Measurements from ENCODE around the gene ETNPPL.

ETNPPL gene

DNA sequence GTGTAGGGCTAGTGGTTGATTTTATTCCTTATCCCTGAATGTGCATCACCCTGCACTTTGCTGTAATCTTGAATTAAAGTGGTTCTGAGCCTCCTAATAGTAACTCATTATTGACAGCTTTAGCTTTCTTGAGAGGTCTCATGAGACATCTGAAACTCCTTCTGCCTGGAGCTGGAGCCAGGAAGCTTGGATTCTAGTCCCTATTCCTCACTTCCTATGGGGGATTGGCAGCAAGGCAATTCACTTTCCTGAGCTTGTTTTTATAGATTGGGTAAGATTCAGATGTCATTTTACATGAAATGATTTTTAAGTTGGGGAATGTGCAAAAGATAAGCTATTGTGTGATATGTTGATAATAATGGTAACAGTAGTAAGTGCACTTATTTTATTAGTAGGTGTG lies 17.1 kb upstream of the ETNPPL start:
- no peak for DNase-seq
- no peak for TF ChIP-seq GATA1 (IDR thresholded peaks at IDR 0.05; ENCODE audit: low read depth, low read length)
- no peak for TF ChIP-seq POLR2A (IDR thresholded peaks at IDR 0.05; ENCODE audit: low read length)

DNA sequence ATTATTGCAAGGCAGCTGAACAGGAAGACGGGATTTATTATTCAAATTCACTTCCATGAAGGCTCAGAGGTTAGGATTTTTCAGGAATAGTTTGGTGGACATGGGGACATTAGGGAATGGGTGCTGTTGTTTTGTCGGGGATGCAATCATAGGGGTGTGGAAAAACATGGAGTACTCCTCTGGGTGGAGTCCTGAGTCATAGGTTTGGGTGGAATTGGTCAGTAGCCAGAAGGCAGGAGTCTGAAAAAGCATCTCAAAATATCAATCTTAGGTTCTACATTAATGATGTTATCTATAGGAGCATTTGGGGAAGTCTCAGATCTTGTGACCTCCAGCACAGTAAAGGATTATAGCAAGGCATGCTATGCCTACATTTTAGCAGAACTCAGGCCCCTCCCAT lies 14.5 kb upstream of the ETNPPL start:
- no peak for DNase-seq
- no peak for TF ChIP-seq GATA1 (IDR thresholded peaks at IDR 0.05; ENCODE audit: low read depth, low read length)
- TF ChIP-seq POLR2A (IDR thresholded peaks at IDR 0.05; ENCODE audit: low read length) = no peak

DNA sequence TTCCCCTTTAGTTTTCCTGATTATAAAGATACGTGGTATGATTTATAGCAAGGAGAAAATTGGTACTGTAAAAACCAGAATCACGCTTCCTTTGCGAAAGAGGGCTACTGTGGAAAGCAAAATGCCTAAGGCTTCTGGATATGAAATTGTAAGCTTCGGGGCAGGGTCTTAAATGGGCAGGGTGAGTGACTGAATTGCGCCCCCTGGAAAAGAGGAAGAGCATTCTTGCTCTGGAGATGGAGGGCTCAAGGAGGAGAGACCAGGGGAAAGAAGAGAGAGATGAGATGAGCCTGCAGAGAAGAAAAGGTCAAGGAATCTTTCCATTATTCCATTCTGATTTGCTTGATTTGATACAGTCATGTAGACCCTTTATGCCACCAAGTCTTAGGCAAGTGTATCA lies 13.1 kb upstream of the ETNPPL start:
- TF ChIP-seq POLR2A (IDR thresholded peaks at IDR 0.05; ENCODE audit: low read length) (no peak), GATA1 (IDR thresholded peaks at IDR 0.05; ENCODE audit: low read depth, low read length) (no peak)
- DNase-seq = no peak

DNA sequence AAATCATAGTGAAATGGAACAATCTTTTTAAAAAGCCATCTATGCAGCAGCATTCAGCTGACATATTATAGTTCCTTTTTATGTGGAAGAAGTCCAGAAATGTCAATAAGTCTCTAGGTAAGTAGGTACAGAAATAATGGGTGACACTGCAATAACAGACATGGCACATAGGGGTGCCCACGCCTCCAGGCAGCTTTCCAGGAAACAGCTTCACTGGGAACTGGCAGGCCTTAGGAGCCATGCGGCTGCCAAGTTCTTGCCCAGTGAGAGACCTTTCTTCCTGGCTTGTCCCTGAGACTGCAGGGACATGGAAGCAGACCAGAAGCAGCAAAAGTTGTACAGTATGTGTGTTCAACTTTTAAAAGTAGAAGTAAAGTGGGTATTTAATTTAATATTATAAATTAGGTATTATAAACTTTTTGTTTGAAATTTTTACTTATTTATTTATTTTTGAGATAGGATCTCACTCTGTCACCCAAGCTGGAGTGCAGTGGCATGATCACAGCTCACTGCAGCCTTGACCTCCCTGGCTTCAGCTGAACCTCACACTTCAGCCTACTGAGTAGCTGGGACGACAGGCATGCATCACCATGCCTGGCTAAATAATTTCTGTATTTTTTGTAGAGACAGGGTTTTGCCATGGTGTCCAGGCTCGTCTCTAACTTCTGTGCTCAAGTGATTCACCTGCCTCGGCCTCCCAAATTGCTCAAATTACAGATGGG lies 12.1 kb upstream of the ETNPPL start:
- peak in 1 of 2 experiments; percentile 2 for DNase-seq
- TF ChIP-seq GATA1 (IDR thresholded peaks at IDR 0.05; ENCODE audit: low read depth, low read length) (no peak), POLR2A (IDR thresholded peaks at IDR 0.05; ENCODE audit: low read length) (no peak)

DNA sequence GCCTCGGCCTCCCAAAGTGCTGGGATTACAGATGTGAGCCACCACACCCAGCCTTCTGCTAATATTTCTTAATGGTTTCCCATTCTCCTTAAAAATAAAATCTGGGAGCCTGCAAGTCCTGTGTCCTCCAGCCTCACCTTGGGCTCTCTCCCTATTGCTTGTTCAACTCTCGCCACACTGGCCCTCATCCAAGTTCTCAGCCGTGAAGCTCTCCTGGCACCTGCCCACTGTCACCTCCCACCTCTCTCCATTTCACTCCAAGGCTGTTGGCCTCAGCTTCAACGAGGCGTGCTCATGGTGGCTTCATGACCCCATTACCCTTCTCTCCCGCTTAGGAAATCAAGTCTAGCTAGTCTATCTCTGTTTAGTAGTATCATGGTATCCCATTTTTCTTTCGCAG lies 9.5 kb upstream of the ETNPPL start:
- no peak for DNase-seq
- TF ChIP-seq GATA1 (IDR thresholded peaks at IDR 0.05; ENCODE audit: low read depth, low read length) (no peak), POLR2A (IDR thresholded peaks at IDR 0.05; ENCODE audit: low read length) (no peak)

DNA sequence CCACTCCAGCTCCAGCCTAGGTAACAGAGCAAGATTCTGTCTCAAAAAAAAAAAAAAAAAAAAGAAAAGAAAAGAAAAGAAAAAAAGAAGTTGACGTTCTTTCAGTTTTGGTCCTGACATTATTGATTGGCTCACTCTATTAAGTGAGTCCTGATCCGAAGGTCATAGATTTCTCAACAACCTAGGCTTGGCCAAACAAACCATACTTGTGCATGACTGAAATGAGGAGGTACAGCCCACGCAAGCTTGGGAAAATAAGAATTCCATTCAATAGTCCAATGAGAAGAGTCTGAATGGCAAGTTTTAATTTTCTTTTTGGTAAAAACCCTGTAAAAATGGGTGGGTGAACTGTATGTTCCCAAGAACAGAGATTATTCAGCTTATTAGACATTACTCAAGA lies 3.2 kb upstream of the ETNPPL start:
- TF ChIP-seq POLR2A (IDR thresholded peaks at IDR 0.05; ENCODE audit: low read length) = no peak
- no peak for TF ChIP-seq GATA1 (IDR thresholded peaks at IDR 0.05; ENCODE audit: low read depth, low read length)
- no peak for DNase-seq

DNA sequence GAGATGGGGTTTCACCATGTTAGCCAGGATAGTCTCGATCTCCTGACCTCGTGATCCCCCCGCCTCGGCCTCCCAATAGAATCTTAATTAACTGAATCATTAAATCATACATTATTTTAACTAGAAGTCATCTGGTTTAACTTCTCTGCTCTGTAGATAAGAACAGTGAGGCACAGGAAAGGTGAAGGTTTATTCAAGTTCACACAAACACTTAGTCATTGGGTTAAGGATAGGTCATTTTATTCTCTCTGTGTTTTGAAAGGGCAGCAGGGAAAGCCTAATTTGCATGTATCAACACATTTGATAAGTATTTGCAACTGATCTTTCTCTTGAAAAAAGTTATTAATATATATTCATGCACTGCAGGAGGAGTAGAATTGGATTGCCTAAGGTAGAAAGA lies 1.1 kb upstream of the ETNPPL start:
- DNase-seq = no peak
- TF ChIP-seq POLR2A (IDR thresholded peaks at IDR 0.05; ENCODE audit: low read length) (no peak), GATA1 (IDR thresholded peaks at IDR 0.05; ENCODE audit: low read depth, low read length) (no peak)

DNA sequence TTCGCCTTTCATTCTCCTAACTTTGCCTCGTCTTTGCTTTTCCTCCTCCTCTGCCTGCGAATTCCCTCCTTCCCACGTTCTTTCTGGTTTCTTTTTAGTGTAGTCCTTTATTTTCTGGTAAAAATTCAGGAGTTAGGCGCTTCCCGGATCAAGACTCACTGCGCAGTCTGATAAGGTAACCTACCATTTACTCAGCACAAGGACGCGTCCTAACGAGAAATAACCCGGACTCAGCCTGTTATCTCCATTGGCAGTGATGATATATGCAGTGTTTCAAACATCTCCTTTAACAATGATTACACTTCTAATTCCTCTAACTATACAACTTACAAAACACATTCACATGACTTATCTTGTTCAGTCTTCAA lies 357 bp upstream of the ETNPPL start:
- TF ChIP-seq POLR2A (IDR thresholded peaks at IDR 0.05; ENCODE audit: low read length) (no peak), GATA1 (IDR thresholded peaks at IDR 0.05; ENCODE audit: low read depth, low read length) (no peak)
- DNase-seq = peak; percentile 23 to 25

- no peak for TF ChIP-seq GATA1 (IDR thresholded peaks at IDR 0.05; ENCODE audit: low read depth, low read length)
- no peak for TF ChIP-seq POLR2A (IDR thresholded peaks at IDR 0.05; ENCODE audit: low read length)
- DNase-seq = no peak
Measured at GRCh38 chr4:108758498-108758897, 4.4 kb downstream of the ETNPPL start.

DNA sequence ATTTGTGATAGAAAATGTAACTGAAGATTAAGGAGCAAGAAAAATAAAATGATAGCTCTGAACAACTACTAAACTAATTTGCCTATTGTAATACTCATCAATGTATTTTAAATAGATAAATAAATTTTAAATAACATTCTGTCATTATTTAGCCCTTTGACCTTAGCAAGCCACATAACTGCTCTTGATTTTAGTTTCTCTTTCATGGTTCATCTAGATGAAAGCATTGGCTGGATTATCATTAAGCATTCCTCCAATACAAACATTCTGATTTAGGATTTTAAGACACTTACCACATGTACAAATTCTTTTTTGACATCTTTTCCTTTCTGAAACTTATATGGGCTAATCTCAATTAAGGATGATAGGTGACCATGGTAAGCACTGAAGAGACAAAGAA lies 8.5 kb downstream of the ETNPPL start:
- no peak for DNase-seq
- no peak for TF ChIP-seq GATA1 (IDR thresholded peaks at IDR 0.05; ENCODE audit: low read depth, low read length)

DNA sequence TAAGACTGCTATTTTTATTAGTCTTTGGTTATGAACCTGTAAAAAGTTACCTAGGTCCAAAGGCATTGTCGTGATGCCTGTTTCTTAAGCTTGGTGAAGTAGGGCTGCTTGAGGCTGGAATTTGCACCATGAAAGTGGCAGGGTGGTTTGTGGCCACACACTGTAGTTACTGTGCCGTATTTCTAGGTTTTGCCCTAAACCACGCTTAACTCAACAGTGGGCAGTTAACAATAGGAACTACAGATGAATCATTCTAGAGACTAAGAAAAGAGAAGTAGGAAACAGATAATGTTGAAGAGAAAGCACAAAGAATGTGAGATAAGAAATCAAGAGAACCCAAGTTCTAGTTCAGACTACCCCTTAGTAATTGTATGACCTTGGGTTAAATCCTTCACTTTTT lies 11.5 kb downstream of the ETNPPL start:
- no peak for DNase-seq
- TF ChIP-seq POLR2A (IDR thresholded peaks at IDR 0.05; ENCODE audit: low read length) = no peak
- TF ChIP-seq GATA1 (IDR thresholded peaks at IDR 0.05; ENCODE audit: low read depth, low read length) = no peak

DNA sequence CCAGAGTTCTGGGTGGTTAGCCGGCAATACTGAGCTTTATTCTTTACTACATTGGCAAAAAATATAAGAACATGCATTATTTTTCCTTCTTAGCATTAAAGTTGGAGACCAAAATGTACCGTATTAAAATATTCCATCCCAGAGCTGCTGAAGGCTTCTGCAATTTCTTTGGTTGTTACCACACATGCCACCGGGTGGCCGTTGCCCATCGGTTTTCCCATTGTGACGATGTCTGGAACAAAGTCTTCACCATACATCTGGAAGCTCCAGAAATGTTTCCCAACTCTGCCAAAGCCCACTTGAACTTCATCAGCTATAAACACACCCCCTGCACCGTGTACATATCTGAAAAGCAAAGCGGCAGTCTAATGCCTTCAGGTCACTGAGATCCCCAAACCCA lies 13.7 kb downstream of the ETNPPL start:
- no peak for TF ChIP-seq POLR2A (IDR thresholded peaks at IDR 0.05; ENCODE audit: low read length)
- TF ChIP-seq GATA1 (IDR thresholded peaks at IDR 0.05; ENCODE audit: low read depth, low read length) = no peak
- no peak for DNase-seq

DNA sequence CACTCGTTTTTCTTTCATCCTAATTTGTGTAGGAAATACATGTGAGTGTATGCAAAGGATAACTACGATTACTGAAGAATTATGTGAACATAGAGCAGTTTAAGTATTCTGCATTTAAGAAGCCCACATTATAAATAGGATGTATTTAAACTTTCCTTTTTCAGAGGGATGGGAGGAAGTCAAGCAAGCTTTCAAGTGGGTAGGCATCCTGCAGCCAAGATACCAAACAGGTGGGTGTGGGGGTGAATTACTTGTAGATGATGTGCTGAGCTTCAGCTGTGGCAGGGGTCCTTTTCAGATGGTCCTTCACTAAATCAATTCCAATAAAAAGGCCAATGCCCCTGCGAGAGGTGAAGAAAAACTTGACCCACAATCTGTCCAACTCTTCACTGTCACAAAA lies 16.3 kb downstream of the ETNPPL start:
- no peak for DNase-seq
- TF ChIP-seq GATA1 (IDR thresholded peaks at IDR 0.05; ENCODE audit: low read depth, low read length) (no peak), POLR2A (IDR thresholded peaks at IDR 0.05; ENCODE audit: low read length) (no peak)

DNA sequence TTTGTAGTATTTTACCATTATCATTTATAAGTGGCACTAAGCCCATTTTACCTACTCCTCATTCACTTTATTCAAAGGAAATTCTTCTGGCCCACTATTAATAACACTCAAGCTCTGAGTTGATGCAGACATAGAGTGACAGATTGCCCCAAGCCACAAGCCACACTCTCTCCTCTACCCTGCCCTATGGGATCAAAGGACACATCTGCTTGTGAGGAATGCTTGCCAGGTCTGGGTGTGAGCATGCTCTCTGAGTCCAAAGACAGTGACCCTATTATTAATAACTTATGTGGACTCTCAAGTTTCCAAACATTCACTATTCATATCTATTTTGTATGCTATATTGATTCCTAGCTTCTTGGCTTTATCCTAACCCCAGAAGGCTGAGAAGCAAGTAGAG lies 18.5 kb downstream of the ETNPPL start:
- DNase-seq = no peak
- no peak for TF ChIP-seq GATA1 (IDR thresholded peaks at IDR 0.05; ENCODE audit: low read depth, low read length)
- no peak for TF ChIP-seq POLR2A (IDR thresholded peaks at IDR 0.05; ENCODE audit: low read length)

GRCh38 chr4:108742451-108743420 lies 20.1 kb downstream of the ETNPPL start:
- DNase-seq = no peak
- TF ChIP-seq GATA1 (IDR thresholded peaks at IDR 0.05; ENCODE audit: low read depth, low read length) (no peak), POLR2A (IDR thresholded peaks at IDR 0.05; ENCODE audit: low read length) (no peak)
